Neural progenitor cell (in vitro differentiated cells): Measurements from ENCODE around the gene PDE8B. TPM values are rescaled to one million over a fixed set of nuclear protein-coding genes. Genes with fewer than 3 reads are reported as not detected.

Experiments
- DNase-seq: peaks from one replicate; pipeline ENCODE4 v3.0.0-alpha.2; 2016; ENCODE audit warnings: low spot score
- H2AFZ ChIP-seq: fragments of 200-600 bp; sonication (generic); replicated peaks from 2 replicates; pipeline ENCODE4 v1.6.1; 2016; ENCODE audit warnings: antibody characterized with exemption
- H3F3A ChIP-seq: fragments of 200-600 bp; sonication (generic); 2 replicates; pipeline ENCODE4 v1.6.1; 2016; ENCODE audit warnings: antibody characterized with exemption, low read depth
- H3K27ac ChIP-seq: fragments of 200-600 bp; sonication (generic); 2 replicates; pipeline ENCODE4 v1.5.1; 2016; ENCODE audit warnings: mild to moderate bottlenecking
- H3K27me3 ChIP-seq: fragments of 200-600 bp; sonication (generic); 2 replicates; pipeline ENCODE4 v1.6.1; 2016; ENCODE audit warnings: mild to moderate bottlenecking, moderate library complexity
- H3K36me3 ChIP-seq: fragments of 200-600 bp; sonication (generic); 2 replicates; pipeline ENCODE4 v1.5.1; 2016
- H3K4me1 ChIP-seq: fragments of 200-600 bp; sonication (generic); 2 replicates; pipeline ENCODE4 v1.6.1; 2016; ENCODE audit warnings: mixed run types
- H3K4me2 ChIP-seq: fragments of 200-600 bp; sonication (generic); 2 replicates; pipeline ENCODE4 v1.6.1; 2016
- H3K4me3 ChIP-seq: fragments of 200-600 bp; sonication (generic); 2 replicates; pipeline ENCODE4 v1.5.1; 2016
- H3K79me2 ChIP-seq: fragments of 200-600 bp; sonication (generic); 2 replicates; pipeline ENCODE4 v1.6.1; 2016; ENCODE audit warnings: low read depth
- H3K9ac ChIP-seq: fragments of 200-600 bp; sonication (generic); 2 replicates; pipeline ENCODE4 v1.6.1; 2016
- H3K9me3 ChIP-seq: fragments of 200-600 bp; sonication (generic); 2 replicates; pipeline ENCODE4 v1.5.1; 2016; ENCODE audit warnings: low read depth
- H4K20me1 ChIP-seq: fragments of 200-600 bp; sonication (generic); 2 replicates; pipeline ENCODE4 v1.6.1; 2016; ENCODE audit warnings: low read depth
- H3K27ac Mint-ChIP-seq: 3 replicates; pipeline ENCODE4 v1.8.0; 2021; ENCODE audit warnings: mixed read lengths
- H3K27me3 Mint-ChIP-seq: 2 replicates; pipeline ENCODE4 v1.8.0; 2022; ENCODE audit warnings: low read depth, mild to moderate bottlenecking, inconsistent platforms, moderate library complexity, mixed read lengths; ENCODE audit not compliant: insufficient read depth
- H3K36me3 Mint-ChIP-seq: 3 replicates; pipeline ENCODE4 v1.8.0; 2021; ENCODE audit warnings: mixed read lengths
- H3K4me1 Mint-ChIP-seq: 3 replicates; pipeline ENCODE4 v1.8.0; 2021; ENCODE audit warnings: mixed read lengths
- H3K4me3 Mint-ChIP-seq: 3 replicates; pipeline ENCODE4 v1.8.0; 2021; ENCODE audit warnings: mild to moderate bottlenecking, moderate library complexity, mixed read lengths
- H3K9me3 Mint-ChIP-seq: 3 replicates; pipeline ENCODE4 v1.8.0; 2020; ENCODE audit warnings: mixed read lengths
- CTCF ChIP-seq: fragments of 200-600 bp; sonication (generic); IDR thresholded peaks from 2 replicates; pipeline ENCODE4 v1.5.1; 2017; ENCODE audit warnings: antibody characterized with exemption, mild to moderate bottlenecking
- EZH2 ChIP-seq: fragments of 200-600 bp; sonication (generic); IDR thresholded peaks from 2 replicates; pipeline ENCODE4 v1.6.1; 2017; ENCODE audit warnings: antibody characterized with exemption, mild to moderate bottlenecking, moderate library complexity
- EZH2phosphoT487 ChIP-seq: fragments of 200-600 bp; sonication (generic); IDR thresholded peaks from 2 replicates; pipeline ENCODE4 v1.6.1; 2017; ENCODE audit warnings: antibody characterized with exemption
- total RNA-seq: library from RNA; depleted of rRNA; stranded (reverse); fragments of >200 nt; gene quantifications from 2 replicates; pipeline ENCODE4 v1.2.3, GENCODE V29; 2015; ENCODE audit warnings: low replicate concordance

The PDE8B gene
- total RNA-seq, 1 donor from 2014 or later, result 4.3 TPM

GRCh38 chr5:77235846-77236721 lies 25.6 kb downstream of the PDE8B start:
- Histone ChIP-seq H3K27ac (no peak overlapping the region), H2AFZ (no peak overlapping the region), H3K27me3 (no peaks in the 10 kb centered on the region), H3F3A (no peaks in the 10 kb centered on the region), H3K9ac (no peak overlapping the region), H3K4me3 (no peak overlapping the region), H3K4me1 (no peaks in the 10 kb centered on the region), H3K36me3 (no peaks in the 10 kb centered on the region), H3K4me2 (no peak overlapping the region), H4K20me1 (no peaks in the 10 kb centered on the region), H3K79me2 (no peaks in the 10 kb centered on the region), H3K9me3 (no peaks in the 10 kb centered on the region)
- H3K9me3 Mint-ChIP-seq, result no peaks in the 10 kb centered on the region
- no peak overlapping the region for H3K27ac Mint-ChIP-seq
- DNase-seq, result no peak
- no peak overlapping the region for H3K4me3 Mint-ChIP-seq
- TF ChIP-seq EZH2 (no peak), CTCF (no peak), EZH2phosphoT487 (no peak)
- no peaks in the 10 kb centered on the region for H3K36me3 Mint-ChIP-seq
- no peaks in the 10 kb centered on the region for H3K27me3 Mint-ChIP-seq
- no peaks in the 10 kb centered on the region for H3K4me1 Mint-ChIP-seq

GRCh38 chr5:77239126-77239741 lies 28.8 kb downstream of the PDE8B start:
- no peaks in the 10 kb centered on the region for H3K27me3 ChIP-seq
- H3K36me3 ChIP-seq, result no peaks in the 10 kb centered on the region
- TF ChIP-seq EZH2phosphoT487 (no peak), CTCF (peak; percentile 30)
- Mint-ChIP-seq H3K27ac (no peak overlapping the region), H3K9me3 (no peaks in the 10 kb centered on the region), H3K27me3 (no peaks in the 10 kb centered on the region), H3K4me3 (no peak overlapping the region), H3K4me1 (no peaks in the 10 kb centered on the region), H3K36me3 (no peaks in the 10 kb centered on the region)
- H3K79me2 ChIP-seq, result no peaks in the 10 kb centered on the region
- no peak overlapping the region for H3K27ac ChIP-seq
- no peak for DNase-seq
- no peaks in the 10 kb centered on the region for H4K20me1 ChIP-seq
- no peak overlapping the region for H3K4me2 ChIP-seq
- no peak overlapping the region for H3K4me3 ChIP-seq
- H3K9me3 ChIP-seq, result no peaks in the 10 kb centered on the region
- no peak overlapping the region for H2AFZ ChIP-seq
- H3K9ac ChIP-seq, result no peak overlapping the region
- H3K4me1 ChIP-seq, result no peaks in the 10 kb centered on the region
- no peaks in the 10 kb centered on the region for H3F3A ChIP-seq

GRCh38 chr5:77241444-77241843 lies 31.0 kb downstream of the PDE8B start:
- H3K79me2 ChIP-seq, result no peaks in the 10 kb centered on the region
- no peaks in the 10 kb centered on the region for H3K36me3 ChIP-seq
- H3K27ac ChIP-seq, result no peak overlapping the region
- no peak for DNase-seq
- H3K4me1 ChIP-seq, result no peaks in the 10 kb centered on the region
- Mint-ChIP-seq H3K9me3 (no peaks in the 10 kb centered on the region), H3K27me3 (no peaks in the 10 kb centered on the region), H3K4me1 (no peaks in the 10 kb centered on the region), H3K27ac (no peak overlapping the region), H3K36me3 (no peaks in the 10 kb centered on the region), H3K4me3 (no peak overlapping the region)
- H2AFZ ChIP-seq, result no peak overlapping the region
- no peak overlapping the region for H3K9ac ChIP-seq
- H3K27me3 ChIP-seq, result no peaks in the 10 kb centered on the region
- TF ChIP-seq EZH2 (no peak), EZH2phosphoT487 (no peak), CTCF (no peak)
- no peaks in the 10 kb centered on the region for H3K9me3 ChIP-seq
- H3F3A ChIP-seq, result no peaks in the 10 kb centered on the region
- H4K20me1 ChIP-seq, result no peaks in the 10 kb centered on the region
- no peak overlapping the region for H3K4me3 ChIP-seq
- no peak overlapping the region for H3K4me2 ChIP-seq
